ENCODE data around the gene PMAIP1. TPM values are rescaled to one million over a fixed set of nuclear protein-coding genes. Genes with fewer than 3 reads are reported as not detected.
A peak's percentile ranks its signal among the peaks of the same experiment; 100 is the strongest.

PMAIP1 gene
- total RNA-seq, 1 donor from 2014 or later, result 1.2 TPM

DNA sequence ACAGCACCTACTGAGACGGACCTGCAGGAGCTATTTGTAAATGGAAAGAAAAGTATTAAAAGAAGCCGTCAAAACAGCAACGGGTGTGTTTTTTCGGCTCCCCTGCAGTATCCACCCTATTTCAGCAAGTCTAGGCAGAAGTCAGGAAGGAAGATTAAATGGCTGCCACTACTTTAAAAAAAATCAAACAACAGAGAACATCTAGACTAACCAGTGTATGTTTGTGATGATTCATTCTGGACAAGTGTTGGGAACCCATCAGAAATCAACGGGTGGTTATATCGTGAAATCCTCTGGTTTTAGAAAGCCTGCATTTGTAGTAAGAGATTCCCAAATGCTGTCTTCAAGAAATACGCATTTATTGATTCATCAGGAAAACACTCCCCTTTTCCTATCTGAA is 9.0 kb downstream of the PMAIP1 start:
- DNase-seq (ENCODE audit: low spot score), result no peak
- no peak for ATAC-seq

DNA sequence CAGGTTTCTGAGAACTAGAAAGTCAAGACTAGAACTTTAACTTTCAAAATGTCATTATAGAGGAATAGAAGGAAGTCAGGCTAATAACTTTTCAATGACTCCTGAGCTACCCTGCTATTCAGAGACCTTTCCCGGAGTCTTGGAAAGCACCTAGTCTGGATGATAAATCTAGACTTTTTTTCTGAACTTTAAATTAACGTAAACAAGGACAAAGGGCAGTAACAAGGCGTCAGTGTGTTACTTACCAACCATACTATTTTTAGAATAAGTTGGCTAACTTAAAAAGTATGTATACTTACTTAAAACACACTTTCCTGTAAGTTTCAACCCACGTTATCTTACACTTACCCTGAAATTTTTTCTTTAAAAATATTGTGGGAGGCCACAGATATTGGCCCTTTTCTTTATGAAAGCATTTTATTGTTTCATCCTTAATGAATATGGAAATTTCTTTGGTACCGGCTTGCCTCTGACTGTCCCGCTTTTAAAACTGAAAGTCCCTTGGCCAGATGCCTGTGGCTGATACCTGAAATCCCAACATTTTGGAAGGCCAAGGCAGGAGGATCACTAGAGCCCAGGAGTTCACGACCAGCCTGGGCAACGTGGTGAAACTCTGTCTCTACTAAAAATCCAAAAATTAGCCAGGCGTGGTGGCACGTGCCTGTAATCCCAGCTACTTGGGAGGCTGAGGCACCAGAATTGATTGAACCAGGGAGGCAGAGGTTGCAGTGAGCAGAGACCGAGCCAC is 9.7 kb downstream of the PMAIP1 start:
- ATAC-seq, result no peak
- intact Hi-C loops (cut with DNase I), result no loop called here
- no peak for DNase-seq (ENCODE audit: low spot score)

More for the DNA sequence above, 9.0 kb downstream of the PMAIP1 start:
- intact Hi-C loops (cut with DNase I), result no loop called here

DNA sequence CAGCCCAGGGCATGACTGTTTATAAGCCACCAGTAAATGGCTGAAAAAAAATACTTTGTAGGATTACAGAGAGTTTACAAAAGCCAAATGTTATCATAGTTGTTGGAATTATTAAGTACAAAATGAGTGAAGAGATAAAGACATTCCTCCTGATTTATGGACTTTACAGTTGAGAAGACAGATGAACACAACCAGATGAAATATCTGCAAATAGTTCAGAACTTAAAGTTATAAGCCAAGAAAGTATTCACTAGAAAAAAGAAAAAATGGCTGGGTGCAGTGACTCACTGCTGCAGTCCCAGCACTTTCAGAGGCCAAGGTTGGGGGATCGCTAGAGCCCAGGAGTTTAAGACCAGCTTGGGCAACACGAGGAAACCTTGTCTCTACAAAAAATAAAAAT is 11.2 kb downstream of the PMAIP1 start:
- no peak for ATAC-seq
- intact Hi-C loops (cut with DNase I), result no loop called here
- DNase-seq (ENCODE audit: low spot score), result no peak

DNA sequence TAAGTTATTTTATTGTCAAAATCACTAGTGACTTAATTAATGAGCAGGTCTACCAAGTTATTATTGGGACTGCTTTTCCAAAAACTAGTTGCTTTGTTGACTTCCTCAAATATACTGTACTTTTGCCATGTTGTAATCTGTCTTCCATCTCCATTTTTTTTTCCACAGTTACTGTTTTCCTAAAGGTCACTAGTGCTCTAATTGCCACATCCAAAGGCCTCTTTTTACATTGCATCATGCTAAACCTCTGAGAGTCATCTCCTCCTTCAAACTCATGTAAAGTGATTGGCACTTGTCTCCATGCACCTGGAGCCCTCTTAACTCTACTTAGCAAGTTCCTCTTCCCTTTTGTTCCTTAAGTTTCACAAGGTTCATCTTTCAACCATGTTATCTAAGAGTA is 11.8 kb downstream of the PMAIP1 start:
- intact Hi-C loops (cut with DNase I), result no loop called here
- ATAC-seq (no peak), DNase-seq (ENCODE audit: low spot score) (no peak)

DNA sequence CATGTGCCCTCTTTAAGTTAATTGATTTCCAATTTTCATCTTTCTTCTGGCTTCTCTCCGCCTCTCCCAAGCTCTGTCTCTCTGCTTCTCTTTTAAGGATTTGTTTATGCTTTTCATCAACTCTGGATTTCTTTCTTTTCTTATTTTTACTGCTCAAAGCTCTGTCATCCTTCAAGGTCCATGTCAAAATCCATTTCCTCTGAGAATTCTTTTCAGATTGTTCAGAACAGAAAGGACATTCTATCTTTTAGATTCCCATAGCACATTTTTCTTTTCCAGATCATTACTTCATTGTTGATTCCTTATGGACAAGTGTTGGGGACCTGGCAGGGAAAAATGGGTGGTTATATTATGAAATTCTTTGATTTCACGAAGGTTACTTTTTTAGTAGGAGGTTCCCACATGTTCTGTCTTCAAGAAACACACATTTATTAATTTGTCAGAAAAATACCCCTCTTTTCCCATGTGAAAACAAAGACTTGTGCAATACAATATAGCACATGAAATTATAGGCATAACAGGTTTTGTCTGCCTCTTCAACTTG is 12.3 kb downstream of the PMAIP1 start:
- no peak for ATAC-seq
- intact Hi-C loops (cut with DNase I), result no loop called here

DNA sequence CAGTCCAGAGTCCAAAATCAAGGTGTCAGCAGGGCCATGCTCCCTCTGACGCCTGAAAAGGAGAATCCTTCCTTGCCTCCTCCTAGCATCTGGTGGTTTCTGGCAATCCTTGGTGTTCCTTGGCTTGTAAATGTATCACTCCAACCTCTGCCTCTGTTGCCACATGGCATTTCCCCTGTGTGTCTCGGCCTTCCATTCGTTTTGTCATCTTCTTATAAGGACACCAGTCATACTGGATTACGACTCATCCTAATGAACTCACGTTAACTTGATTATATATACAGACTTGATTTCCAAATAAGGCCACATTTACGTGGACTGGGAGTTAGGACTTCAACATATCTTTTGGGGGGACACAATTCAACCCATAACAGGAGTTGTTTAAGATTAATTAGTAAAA is 15.8 kb downstream of the PMAIP1 start:
- DNase-seq (ENCODE audit: low spot score) (no peak), ATAC-seq (no peak)
- intact Hi-C loops (cut with DNase I), result no loop called here

More for the DNA sequence above, 12.3 kb downstream of the PMAIP1 start:
- no peak for DNase-seq (ENCODE audit: low spot score)

DNA sequence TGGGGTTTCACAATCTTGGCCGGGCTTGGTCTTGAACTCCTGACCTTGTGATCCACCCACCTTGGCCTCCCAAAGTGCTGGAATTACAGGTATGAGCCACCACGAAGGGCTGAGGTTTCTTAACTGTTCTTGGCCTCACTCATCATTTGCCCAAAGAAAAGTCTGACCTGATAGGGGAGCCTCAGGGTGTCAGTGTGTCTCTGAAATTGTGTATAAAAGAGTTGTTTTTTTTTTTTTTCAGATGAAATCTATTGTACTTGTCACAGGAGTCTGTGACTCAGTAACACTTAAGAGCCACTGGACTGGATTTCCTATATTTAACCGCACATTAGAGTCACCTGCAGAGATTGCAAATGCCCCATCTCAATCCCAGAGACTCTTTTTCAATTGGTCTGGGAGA is 16.9 kb downstream of the PMAIP1 start:
- DNase-seq (ENCODE audit: low spot score) (no peak), ATAC-seq (no peak)
- intact Hi-C loops (cut with DNase I), result no loop called here

DNA sequence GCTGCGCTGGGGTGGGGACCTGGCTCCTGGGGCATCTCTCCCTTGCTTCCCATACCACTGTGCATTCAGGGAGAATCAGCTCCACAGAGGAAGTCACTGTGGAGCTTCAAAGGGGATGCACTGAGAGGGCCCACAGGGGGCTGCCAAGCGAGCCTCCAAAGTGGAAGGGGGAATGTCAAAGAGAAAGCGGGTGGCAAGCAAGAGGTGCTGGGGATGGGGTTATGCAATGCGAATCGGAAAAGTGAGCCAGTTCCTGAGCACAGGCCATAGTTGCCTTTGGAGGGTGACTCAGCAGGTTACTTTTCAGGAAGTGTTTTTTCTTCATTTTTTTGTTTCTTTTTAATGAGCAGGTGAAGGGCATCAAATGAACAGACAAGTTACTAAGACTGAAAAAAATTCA is 17.6 kb downstream of the PMAIP1 start:
- no peak for ATAC-seq
- intact Hi-C loops (cut with DNase I), result no loop called here
- no peak for DNase-seq (ENCODE audit: low spot score)

DNA sequence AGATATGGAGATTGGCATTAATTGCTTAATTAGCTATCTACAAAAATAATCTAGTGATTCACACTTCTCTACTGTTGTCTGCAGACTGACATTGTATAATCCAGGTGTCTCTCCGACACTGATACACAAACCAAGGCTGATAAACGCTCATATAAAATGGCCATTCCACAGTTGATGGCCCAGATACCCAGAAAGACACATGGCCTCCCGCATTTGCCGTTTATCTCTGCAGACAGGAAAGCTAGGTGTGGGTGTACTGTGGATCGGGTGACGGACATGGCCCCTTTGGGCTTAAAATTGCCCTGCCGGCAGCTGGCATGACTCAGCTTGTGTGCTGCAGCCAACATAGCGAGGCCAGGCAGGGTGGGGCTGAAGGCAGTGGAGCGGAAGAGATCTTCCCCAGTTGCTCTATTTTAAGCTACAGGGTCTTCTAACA is 18.5 kb downstream of the PMAIP1 start:
- DNase-seq (ENCODE audit: low spot score), result no peak

DNA sequence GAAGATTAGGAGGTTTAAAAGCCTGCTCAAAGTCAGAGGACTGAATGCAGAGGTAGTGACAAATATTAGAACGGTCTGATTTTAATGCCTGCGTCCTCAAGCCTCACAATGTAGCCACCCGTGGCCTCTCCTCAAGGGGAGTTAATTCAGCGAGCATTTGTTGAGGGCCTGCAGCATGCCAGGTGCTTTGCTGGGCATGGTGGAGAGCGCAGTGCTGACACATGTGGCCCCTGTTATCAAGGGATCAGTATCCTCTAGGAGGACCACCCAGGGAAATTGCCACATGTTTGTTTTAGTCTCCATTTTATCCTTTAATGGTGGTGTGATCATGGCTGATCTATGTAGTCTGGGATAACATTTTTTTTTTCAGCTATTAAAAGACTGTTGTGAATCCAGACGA is 19.2 kb downstream of the PMAIP1 start:
- no peak for ATAC-seq
- intact Hi-C loops (cut with DNase I), result no loop called here
- no peak for DNase-seq (ENCODE audit: low spot score)

More for the DNA sequence above, 18.5 kb downstream of the PMAIP1 start:
- intact Hi-C loops (cut with DNase I), result no loop called here
- ATAC-seq, result peak; percentile 32

DNA sequence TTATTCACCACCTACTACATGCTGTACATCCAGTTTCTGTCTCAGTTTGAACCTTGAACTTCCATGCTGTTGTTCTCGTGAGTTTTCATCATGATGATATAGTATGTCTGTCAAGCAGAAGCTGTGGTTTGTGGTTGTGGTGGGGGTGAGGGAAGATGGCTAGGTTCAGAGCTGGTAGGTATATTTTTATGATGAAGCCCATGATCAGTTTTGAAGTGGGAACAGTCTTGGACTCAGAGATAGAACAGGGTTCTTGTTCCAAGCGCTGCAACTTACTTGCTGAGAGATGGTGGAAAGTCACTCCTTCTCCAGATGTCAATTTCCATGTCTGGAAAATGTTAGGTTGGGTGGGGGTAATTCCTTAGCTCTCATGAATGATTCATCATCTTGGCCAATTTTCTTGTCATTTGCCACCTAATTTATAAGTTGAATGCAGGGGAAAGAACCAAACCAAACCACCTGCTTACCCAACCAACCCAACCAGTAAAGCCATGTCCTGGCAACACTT is 21.6 kb downstream of the PMAIP1 start:
- ATAC-seq (no peak), DNase-seq (ENCODE audit: low spot score) (no peak)
- intact Hi-C loops (cut with DNase I), result no loop called here

DNA sequence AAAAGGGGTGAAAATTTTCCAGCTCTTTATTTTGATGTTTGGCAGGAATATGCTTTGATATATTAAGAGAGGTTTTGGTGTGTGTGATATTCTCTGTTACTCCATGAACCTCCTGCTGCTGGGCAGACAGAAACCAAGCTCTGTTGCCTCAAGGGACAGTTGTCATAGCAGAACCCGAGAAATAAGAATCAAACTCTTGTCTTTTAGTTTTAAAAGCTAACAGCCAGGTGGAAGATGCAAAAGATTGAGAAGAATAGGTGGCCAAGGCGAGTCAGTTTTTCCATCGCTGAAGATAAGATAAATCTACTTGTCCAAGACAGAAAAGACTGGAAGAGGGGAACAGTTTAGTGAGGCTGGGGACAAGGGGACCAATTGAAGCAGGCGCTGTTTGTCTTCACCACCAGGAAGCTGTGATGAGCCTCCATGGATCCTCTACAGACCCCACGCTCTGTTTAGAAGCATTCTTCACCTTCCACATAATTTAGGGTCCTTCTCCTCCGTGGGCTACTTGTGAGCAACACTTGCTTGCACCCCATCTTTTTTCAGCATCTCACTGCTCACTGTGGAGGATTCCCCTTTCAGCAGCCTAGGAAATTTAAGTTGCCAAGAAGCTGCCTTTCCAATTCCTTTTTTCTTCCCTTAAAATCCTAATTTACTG is 23.9 kb downstream of the PMAIP1 start:
- DNase-seq (ENCODE audit: low spot score) (no peak), ATAC-seq (no peak)
- intact Hi-C loops (cut with DNase I), result no loop called here

DNA sequence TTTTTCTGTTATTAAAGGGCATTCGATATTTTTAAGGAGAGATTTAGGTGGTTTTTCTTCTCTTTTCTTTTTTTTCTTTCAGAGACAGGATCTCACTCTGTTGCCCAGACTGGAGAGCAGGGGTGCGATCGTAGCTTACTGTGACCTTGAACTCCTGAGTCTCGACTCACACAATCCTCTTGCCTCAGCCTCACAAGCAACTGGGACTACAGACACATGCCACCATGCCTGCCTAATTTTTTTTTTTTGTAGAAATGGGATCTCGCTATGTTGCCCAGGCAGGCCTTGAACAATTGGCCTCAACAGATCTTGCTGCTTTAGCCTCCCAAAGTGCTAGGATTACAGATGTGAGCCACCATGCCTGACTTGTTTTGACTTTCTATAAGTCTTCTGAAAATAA is 26.3 kb downstream of the PMAIP1 start:
- ATAC-seq (no peak), DNase-seq (ENCODE audit: low spot score) (no peak)
- intact Hi-C loops (cut with DNase I), result no loop called here

DNA sequence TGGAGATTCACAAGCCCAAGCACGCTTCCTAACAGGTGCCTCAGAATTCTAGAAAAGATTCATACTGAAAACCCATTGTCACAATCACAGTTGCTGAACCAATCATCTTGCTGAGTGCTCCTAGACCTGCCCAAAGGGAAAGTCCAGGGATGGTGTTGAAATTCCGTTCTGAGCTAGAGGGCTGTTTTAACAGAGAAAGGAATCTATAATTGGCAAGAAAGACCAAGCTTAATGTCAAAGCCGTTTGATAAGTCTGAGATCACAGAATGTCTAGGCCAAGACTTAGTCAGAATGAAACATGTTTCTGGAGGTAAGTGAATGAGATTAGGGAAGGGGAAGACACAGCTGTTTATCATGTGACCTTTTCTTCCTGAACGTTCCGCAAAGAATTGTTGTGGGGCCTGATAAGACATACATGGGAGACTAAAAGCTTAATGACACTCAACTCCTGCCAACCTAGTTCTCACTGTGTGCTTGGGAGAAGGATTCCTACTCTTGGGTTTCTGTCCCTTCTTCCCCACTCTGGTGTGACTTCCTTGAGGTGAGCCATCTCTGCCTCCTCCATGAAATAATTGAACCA is 27.5 kb downstream of the PMAIP1 start:
- no peak for DNase-seq (ENCODE audit: low spot score)
- ATAC-seq, result no peak
- intact Hi-C loops (cut with DNase I), result no loop called here

DNA sequence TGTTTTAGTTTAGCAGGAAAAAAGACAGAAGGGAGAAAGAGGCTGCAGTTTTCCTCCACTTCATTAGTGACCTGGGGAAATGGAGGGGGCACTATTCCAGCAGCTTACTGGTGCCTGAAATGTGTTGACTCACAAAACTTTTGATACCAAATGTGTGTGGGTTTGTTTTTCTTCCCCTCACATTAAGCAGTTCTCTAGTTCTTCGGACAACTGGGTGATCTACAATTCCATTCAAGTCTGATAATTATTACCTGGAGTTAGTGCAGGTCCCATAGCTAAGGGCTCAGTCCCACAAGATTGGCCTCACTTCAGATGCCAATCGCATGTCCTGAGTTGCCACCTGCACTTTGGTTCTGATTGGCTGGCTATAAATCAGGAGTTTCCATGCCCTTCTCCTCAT is 28.4 kb downstream of the PMAIP1 start:
- intact Hi-C loops (cut with DNase I), result no loop called here
- no peak for ATAC-seq
- DNase-seq (ENCODE audit: low spot score), result no peak

DNA sequence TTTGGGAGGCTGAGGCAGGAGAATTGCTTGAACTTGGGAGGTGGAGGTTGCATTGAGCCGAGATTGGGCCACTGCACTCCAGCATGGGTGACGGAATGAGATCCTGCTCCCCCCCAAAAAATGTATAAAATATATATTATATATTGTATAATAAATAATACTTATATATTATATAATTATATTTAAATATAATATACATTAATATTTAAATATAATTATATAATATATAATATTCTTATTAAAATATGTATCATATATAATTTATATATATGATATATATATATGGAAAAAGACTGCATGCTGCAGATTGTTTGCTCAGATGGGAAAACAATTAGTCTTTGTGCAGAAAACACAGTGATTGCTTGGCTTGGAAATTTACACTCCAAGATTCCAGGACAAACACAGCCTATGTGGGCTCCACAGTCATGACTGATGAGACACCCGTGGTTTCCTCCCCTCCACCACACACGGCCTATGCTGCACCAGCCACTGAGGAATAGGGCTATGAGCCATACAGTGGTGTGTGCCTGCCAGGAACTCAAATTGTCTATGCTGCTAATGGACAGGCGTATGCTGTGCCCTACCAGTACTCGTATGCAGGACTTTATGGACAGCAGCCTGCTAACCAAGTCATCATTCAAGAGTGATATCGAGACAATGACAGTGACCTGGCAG is 30.0 kb downstream of the PMAIP1 start:
- no peak for DNase-seq (ENCODE audit: low spot score)
- intact Hi-C loops (cut with DNase I), result no loop called here
- ATAC-seq, result no peak

DNA sequence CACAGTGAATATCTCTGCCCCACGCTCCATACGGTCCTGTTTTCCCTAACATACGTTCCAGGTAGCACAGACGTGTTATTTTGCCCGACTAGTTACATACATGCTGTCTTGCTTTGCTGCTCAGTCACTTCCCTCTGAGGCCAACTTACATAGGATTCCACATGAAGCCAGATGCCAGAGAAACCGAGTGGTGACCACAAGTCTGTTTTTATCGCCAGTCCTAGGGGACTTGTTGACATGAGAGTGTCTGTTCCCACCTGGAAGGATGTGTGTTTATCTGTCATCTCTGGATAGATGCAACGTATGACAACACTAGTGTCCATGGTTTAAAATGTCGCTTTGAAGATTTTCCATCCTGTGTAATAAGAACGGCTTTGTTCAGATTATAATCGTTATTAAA is 32.6 kb downstream of the PMAIP1 start:
- intact Hi-C loops (cut with DNase I), result no loop called here
- DNase-seq (ENCODE audit: low spot score) (no peak), ATAC-seq (no peak)

DNA sequence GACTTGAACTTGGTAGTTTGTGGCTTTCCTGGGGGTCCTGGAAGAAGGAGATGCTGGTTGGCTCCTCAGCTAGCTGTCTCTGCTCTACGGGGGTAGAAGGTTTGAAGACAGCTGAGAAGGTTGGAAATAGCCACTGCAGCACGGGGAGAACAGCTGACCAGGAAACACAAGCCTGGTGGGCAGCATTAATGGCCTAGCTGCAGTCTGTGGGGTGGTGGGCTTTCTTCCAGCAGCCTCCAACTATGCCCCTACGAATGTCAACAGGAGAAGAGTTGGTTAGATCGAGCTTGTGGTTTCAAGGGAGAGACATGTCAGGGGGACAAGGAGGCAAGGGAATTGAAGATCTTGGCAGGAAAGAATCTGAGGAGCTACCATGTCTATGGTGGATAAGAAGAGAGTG is 38.9 kb downstream of the PMAIP1 start:
- DNase-seq (ENCODE audit: low spot score) (no peak), ATAC-seq (no peak)
- intact Hi-C loops (cut with DNase I), result no loop called here

DNA sequence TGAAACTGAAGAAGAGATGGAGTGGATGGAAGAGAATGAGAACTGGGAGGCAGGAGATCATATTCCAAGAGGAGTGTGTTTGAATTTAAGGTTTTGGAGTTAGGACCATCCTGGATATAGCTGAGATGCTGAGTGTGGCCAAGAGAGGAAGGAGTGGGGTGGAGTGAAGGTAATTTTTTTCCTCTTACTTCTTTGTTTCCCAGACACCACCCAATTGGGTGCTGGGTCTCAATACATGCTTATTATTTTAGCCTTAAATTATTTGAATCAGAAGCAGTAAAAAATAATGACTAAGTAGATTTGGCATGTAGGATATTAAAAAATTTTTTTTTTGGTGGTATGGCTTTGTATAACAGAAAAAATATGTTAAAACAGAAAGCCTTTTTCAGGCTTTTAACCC is 39.3 kb downstream of the PMAIP1 start:
- no peak for ATAC-seq
- DNase-seq (ENCODE audit: low spot score), result no peak
- intact Hi-C loops (cut with DNase I), result no loop called here

DNA sequence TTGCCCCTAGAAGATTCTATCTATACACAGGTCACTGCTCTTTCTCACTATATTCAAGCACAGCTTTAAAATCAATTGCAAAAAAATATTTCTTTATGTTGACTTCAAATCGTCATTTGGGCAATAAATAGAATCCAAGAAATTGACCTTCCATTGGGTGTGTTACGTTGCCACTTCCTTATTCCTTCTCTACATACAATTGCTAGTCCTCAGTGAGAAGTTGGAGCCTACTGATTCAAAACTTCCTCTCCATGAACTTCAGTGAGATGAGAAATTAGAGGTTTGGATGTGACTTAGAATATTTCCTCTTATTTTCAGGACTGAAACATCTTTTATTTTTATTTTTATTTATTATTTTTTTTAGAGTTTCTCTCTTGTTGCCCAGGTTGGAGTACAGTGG is 40.3 kb downstream of the PMAIP1 start:
- intact Hi-C loops (cut with DNase I), result no loop called here
- ATAC-seq, result no peak
- no peak for DNase-seq (ENCODE audit: low spot score)
